Measurements from ENCODE around the gene RPF1.
"Not testable (repeated sequence)": the region's sequence is repeated elsewhere in the genome, so short reads cannot be mapped to it uniquely, and the experiment has no call there.

RPF1 gene
- 14.0 to 50.3 (median 36.5) reads per million in 18 experiments for total RNA-seq

- peak; percentile 77 to 82 for DNase-seq
Measured at GRCh38 chr1:84478876-84479868, at the start of gene RPF1. TSS of gene RPF1 (plus strand) at chr1:84479266. CDS start at chr1:84479282, 16 bp downstream.

- peak; percentile 70 to 81 for DNase-seq
Measured at GRCh38 chr1:84430546-84430945, 48.5 kb upstream of the RPF1 start.

GRCh38 chr1:84433258-84434080, 45.6 kb upstream of the RPF1 start:
- peak; percentile 77 to 82 for DNase-seq

GRCh38 chr1:84434081-84434769, 44.8 kb upstream of the RPF1 start:
- DNase-seq = no peak

- DNase-seq = peak; percentile 18 to 57
Measured at GRCh38 chr1:84434801-84435549, 44.1 kb upstream of the RPF1 start.

GRCh38 chr1:84436876-84437655, 42.0 kb upstream of the RPF1 start:
- DNase-seq = peak; percentile 73 to 79

GRCh38 chr1:84442256-84442655, 36.8 kb upstream of the RPF1 start:
- peak; percentile 88 to 98 for DNase-seq

- not testable (repeated sequence) for DNase-seq
Measured at GRCh38 chr1:84442747-84443646, 36.1 kb upstream of the RPF1 start.

- DNase-seq = not testable (repeated sequence)
Measured at GRCh38 chr1:84448704-84449103, 30.4 kb upstream of the RPF1 start.

GRCh38 chr1:84450910-84451309, 28.2 kb upstream of the RPF1 start:
- peak; percentile 65 to 87 for DNase-seq

- DNase-seq = peak; percentile 39 to 56
Measured at GRCh38 chr1:84452436-84452835, 26.6 kb upstream of the RPF1 start.

GRCh38 chr1:84462118-84462517, 16.9 kb upstream of the RPF1 start:
- no peak for DNase-seq

- no peak for DNase-seq
Measured at GRCh38 chr1:84467298-84467697, 11.8 kb upstream of the RPF1 start.

- no peak for DNase-seq
Measured at GRCh38 chr1:84476225-84476624, 2.8 kb upstream of the RPF1 start.

- DNase-seq = no peak
Measured at GRCh38 chr1:84479998-84480397, 932 bp downstream of the RPF1 start.

- DNase-seq = no peak
Measured at GRCh38 chr1:84480650-84481049, 1.6 kb downstream of the RPF1 start.

GRCh38 chr1:84481317-84481716, 2.3 kb downstream of the RPF1 start:
- no peak for DNase-seq

GRCh38 chr1:84488107-84488506, 9.0 kb downstream of the RPF1 start:
- DNase-seq = peak in 1 of 2 donors; percentile 38

GRCh38 chr1:84489766-84490165, 10.7 kb downstream of the RPF1 start:
- DNase-seq = no peak

GRCh38 chr1:84492726-84493125, 13.7 kb downstream of the RPF1 start:
- no peak for DNase-seq
